Effector memory CD4-positive, alpha-beta T cell (primary cell): Measurements from ENCODE around the gene KIF27.
"Not testable (repeated sequence)": the region's sequence is repeated elsewhere in the genome, so short reads cannot be mapped to it uniquely, and the experiment has no call there.

ENCODE experiments used
- DNase-seq, 3 donors: peaks; one replicate each; pipeline ENCODE4 v3.0.0-alpha.2; 2020
- H3K27ac ChIP-seq: 2 replicates; pipeline ENCODE4 v1.7.0; 2013; ENCODE audit warnings: mild to moderate bottlenecking, low read length, moderate library complexity; ENCODE audit not compliant: insufficient read depth, poor library complexity, severe bottlenecking
- H3K27me3 ChIP-seq: replicated peaks from 2 replicates; pipeline ENCODE4 v1.7.0; 2013; ENCODE audit warnings: mild to moderate bottlenecking, low read length; ENCODE audit not compliant: insufficient read depth, control insufficient read depth, poor library complexity, severe bottlenecking
- H3K36me3 ChIP-seq: 2 replicates; pipeline ENCODE4 v1.7.0; 2013; ENCODE audit warnings: mild to moderate bottlenecking, low read length, moderate library complexity; ENCODE audit not compliant: control insufficient read depth, insufficient read depth
- H3K4me1 ChIP-seq: 2 replicates; pipeline ENCODE4 v1.7.0; 2013; ENCODE audit warnings: low read length, mild to moderate bottlenecking; ENCODE audit not compliant: control insufficient read depth, insufficient read depth, poor library complexity, severe bottlenecking
- H3K4me3 ChIP-seq: 2 replicates; pipeline ENCODE4 v1.7.0; 2013; ENCODE audit warnings: low read length, low read depth, mild to moderate bottlenecking; ENCODE audit not compliant: insufficient read depth, poor library complexity, severe bottlenecking
- H3K9me3 ChIP-seq: 2 replicates; pipeline ENCODE4 v1.7.0; 2013; ENCODE audit warnings: mild to moderate bottlenecking, low read length, moderate library complexity; ENCODE audit not compliant: control insufficient read depth

Gene KIF27

DNA sequence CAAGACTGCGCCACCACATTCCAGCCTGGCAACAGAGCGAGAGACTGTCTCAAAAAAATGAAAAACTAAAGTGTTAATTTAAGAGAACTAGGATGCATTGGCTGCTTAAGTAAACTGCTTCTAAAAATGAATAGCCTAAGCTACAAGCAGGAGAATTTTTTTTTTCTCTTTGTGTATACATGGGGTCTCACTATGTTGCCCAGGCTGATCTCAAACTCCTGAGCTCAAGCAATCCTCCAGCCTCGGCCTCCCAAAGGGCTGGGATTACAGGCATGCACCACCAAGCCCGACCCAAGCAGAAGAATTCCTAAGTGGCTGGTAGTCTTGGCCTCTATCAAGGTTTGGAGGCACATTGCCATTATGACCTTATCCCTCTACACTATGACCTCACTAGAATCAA, 106.1 kb downstream of the KIF27 start:
- H3K4me1 ChIP-seq, H3K9me3 ChIP-seq, DNase-seq: not testable (repeated sequence)

GRCh38 chr9:83809213-83809612, 112.0 kb downstream of the KIF27 start:
- H3K9me3 ChIP-seq, H3K4me3 ChIP-seq, DNase-seq, H3K27me3 ChIP-seq, H3K4me1 ChIP-seq, H3K27ac ChIP-seq, H3K36me3 ChIP-seq: not testable (repeated sequence)

More for the DNA sequence above, 106.1 kb downstream of the KIF27 start:
- not testable (repeated sequence) for H3K4me3 ChIP-seq, H3K36me3 ChIP-seq, H3K27me3 ChIP-seq, H3K27ac ChIP-seq

DNA sequence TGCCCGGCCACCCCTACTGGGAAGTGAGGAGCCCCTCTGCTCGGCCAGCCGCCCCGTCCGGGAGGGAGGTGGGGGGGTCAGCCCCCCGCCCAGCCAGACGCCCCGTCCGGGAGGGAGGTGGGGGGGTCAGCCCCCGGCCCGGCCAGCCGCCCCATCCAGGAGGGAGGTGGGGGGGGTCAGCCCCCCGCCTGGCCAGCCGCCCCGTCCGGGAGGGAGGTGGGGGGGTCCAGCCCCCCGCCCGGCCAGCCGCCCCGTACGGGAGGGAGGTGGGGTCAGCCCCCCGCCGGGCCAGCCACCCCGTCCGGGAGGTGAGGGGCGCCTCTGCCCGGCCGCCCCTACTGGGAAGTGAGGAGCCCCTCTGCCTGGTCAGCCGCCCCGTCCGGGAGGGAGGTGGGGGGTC, 116.8 kb downstream of the KIF27 start:
- not testable (repeated sequence) for H3K4me3 ChIP-seq, DNase-seq

DNA sequence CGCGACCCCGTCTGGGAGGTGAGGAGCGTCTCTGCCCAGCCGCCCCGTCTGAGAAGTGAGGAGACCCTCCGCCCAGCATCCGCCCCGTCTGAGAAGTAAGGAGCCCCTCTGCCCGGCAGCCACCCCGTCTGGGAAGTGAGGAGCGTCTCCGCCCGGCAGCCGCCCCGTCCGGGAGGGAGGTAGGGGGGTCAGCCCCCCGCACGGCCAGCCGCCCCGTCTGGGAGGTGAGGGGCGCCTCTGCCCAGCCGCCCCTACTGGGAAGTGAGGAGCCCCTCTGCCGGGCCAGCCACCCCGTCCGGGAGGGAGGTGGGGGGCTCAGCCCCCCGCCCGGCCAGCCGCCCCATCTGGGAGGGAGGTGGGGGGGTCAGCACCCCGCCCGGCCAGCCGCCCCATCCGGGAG, 117.3 kb downstream of the KIF27 start:
- not testable (repeated sequence) for H3K9me3 ChIP-seq, H3K27ac ChIP-seq, H3K36me3 ChIP-seq, H3K4me1 ChIP-seq, DNase-seq, H3K4me3 ChIP-seq, H3K27me3 ChIP-seq

More for the DNA sequence above, 116.8 kb downstream of the KIF27 start:
- not testable (repeated sequence) for H3K27ac ChIP-seq, H3K9me3 ChIP-seq, H3K4me1 ChIP-seq, H3K36me3 ChIP-seq, H3K27me3 ChIP-seq

GRCh38 chr9:83800236-83801033, 120.8 kb downstream of the KIF27 start:
- Histone ChIP-seq H3K4me1 (no peaks in the 10 kb centered on the region), H3K36me3 (peaks cover 9% of the 10 kb centered on the region)

DNA sequence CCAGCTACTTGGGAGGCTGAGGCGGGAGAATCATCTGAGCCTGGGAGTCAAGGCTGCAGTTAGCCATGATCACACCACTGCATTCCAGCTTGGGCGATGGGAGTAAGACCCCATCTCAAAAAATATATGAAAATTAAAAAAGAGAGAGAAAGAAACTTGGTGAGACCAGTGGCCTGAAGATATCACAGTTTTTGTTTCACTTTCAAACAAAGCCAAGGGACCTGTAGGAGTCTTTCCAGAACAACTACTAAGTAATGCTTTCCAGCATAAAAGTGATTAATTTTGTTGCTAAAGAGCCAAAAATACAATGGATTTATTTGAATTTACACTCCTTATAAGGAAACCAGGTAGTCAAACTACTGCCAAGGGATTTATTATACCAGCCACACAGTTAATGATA, 127.2 kb downstream of the KIF27 start:
- no peaks in the 10 kb centered on the region for H3K27me3 ChIP-seq
- H3K4me3 ChIP-seq, result no peak overlapping the region
- H3K36me3 ChIP-seq, result peaks cover 9% of the 10 kb centered on the region
- H3K27ac ChIP-seq, result no peak overlapping the region
- no peaks in the 10 kb centered on the region for H3K9me3 ChIP-seq
- no peak for DNase-seq
- no peaks in the 10 kb centered on the region for H3K4me1 ChIP-seq

More at GRCh38 chr9:83800236-83801033, 120.8 kb downstream of the KIF27 start:
- no peak overlapping the region for H3K27ac ChIP-seq
- DNase-seq, result no peak
- H3K27me3 ChIP-seq, result no peaks in the 10 kb centered on the region
- no peak overlapping the region for H3K4me3 ChIP-seq
- H3K9me3 ChIP-seq, result no peaks in the 10 kb centered on the region

- DNase-seq, result no peak
- Histone ChIP-seq H3K36me3 (peaks cover 9% of the 10 kb centered on the region), H3K27me3 (no peaks in the 10 kb centered on the region), H3K4me1 (no peaks in the 10 kb centered on the region), H3K9me3 (no peaks in the 10 kb centered on the region), H3K4me3 (no peak overlapping the region), H3K27ac (no peak overlapping the region)
These were observed 128.5 kb downstream of the KIF27 start for GRCh38 chr9:83792746-83793145.
